Suppressor macrophage treated with lipopolysaccharide for 1 hour (primary cell): ENCODE data around the gene AXIN2.

ENCODE experiments used
- DNase-seq, 3 donors: peaks; one replicate each; pipeline ENCODE4 v3.0.0-alpha.2; 2020 to 2022

AXIN2 gene, protein sequence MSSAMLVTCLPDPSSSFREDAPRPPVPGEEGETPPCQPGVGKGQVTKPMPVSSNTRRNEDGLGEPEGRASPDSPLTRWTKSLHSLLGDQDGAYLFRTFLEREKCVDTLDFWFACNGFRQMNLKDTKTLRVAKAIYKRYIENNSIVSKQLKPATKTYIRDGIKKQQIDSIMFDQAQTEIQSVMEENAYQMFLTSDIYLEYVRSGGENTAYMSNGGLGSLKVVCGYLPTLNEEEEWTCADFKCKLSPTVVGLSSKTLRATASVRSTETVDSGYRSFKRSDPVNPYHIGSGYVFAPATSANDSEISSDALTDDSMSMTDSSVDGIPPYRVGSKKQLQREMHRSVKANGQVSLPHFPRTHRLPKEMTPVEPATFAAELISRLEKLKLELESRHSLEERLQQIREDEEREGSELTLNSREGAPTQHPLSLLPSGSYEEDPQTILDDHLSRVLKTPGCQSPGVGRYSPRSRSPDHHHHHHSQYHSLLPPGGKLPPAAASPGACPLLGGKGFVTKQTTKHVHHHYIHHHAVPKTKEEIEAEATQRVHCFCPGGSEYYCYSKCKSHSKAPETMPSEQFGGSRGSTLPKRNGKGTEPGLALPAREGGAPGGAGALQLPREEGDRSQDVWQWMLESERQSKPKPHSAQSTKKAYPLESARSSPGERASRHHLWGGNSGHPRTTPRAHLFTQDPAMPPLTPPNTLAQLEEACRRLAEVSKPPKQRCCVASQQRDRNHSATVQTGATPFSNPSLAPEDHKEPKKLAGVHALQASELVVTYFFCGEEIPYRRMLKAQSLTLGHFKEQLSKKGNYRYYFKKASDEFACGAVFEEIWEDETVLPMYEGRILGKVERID

DNA sequence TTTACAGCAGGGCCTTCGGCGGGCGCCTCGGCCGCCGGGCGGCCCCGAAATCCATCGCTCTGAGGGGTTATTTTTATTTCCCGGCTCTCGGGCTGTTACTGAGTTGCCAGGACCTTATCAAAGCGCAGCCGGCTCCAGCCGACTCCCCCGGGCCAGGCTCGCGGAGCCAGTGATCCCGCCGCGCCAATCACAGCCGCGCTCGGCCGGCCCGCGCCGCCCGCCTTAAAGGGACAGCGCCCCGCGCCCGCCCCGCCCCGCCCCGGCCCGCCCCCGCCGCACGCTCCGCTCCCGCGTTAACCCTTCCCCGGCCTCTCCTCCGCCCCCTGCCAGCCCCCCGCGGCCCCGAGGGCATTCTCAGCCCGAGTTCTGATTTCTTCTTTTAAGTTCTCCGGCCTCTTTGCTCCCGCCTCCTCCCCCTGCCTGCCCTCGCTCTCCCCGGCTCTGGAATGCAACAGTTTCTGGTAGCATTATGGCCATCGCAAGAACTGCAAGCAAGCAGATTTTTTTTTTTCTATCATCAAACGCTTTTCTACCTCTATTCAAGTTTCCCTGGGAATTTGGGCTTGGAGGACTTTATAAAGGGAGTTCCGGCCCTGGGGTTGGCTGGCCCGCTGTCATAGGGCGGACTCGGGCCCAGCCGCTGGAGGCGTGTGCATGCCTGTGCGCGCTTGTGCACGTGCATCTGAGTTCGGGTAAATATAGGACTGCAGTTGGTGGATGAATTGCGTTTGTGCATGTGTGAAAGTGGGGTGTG lies at the start of gene AXIN2:
TSS of gene AXIN2 (minus strand) at position 197 of the 754 bp plus-strand sequence. CDS start 3,028 bp downstream, outside the sequence.
- peak; percentile 77 to 91 (median 85) for DNase-seq

DNA sequence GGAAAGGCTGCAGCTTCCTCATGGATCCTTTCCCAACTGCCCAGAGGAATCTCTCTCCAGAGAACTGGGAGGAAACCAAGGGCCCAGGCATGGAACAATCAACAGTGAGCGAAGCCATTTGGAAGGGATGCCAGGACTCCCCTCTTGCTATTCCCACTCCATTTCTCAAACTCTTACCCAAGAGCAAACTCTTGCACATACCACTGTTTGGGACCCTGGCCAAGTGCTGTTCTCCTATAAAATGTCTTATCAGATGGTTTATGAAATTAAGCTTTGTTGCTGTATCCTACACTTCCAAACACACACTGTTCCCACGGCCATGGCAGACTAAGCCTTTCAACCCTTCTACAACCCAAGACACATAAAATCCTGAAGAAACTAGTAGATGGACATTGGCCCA lies 48.3 kb upstream of the AXIN2 start:
- no peak for DNase-seq

DNA sequence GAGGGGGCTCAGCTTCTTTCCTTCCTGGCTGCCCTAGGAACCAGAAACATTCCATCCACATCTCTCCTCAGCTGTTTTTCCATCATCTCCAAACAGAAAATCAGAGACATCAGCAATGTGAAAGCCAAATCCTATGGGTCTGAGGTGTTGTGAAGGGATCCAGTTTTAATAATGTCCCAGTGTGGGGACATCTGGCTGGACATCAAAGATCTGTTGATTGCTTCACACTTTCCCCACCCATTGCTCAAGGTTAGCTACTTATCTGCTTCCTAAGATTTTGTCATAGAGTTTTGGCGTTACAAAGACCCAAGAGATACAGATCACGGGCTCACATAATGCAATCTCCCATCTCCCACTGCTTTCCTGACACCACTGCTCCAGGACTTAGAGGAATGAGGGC lies 47.8 kb upstream of the AXIN2 start:
- DNase-seq, result no peak

DNA sequence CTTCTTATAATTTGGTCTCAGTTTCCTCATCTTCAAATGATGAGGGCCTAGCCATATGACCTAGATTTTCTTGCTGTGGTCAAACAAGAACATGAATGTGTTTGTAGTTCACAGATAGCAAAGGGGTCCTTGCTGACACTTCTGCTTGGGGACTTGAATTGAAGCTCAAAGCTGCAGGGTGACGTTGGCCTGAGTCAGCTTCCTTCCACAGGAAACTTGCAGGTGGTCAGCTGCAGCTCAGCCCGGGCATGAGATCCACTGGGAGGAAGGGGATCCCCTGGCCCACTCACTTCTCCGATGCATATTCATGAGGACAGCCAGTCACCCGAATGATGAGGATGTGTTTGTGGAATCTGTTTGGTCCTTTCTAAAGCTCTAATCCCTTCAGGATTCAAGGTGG lies 42.6 kb upstream of the AXIN2 start:
- no peak for DNase-seq

DNA sequence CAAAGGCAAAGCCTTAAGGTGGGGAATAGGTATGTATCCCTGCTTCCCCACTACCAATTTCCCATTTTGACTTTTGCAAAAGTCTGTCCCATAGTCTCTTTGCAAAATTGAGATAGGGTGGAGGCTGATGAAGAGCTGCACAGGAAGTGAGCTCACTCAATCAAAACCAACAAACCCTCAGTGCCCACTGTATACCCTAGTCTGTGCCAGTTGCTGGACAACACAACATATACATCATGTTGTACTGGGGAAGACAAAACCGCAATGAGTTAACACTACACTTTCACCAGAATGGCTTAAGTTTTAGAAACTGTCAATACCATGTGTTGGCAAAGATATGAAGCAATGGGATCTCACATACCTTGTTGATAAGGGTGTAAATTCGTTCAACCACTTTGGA lies 40.4 kb upstream of the AXIN2 start:
- DNase-seq, result no peak

DNA sequence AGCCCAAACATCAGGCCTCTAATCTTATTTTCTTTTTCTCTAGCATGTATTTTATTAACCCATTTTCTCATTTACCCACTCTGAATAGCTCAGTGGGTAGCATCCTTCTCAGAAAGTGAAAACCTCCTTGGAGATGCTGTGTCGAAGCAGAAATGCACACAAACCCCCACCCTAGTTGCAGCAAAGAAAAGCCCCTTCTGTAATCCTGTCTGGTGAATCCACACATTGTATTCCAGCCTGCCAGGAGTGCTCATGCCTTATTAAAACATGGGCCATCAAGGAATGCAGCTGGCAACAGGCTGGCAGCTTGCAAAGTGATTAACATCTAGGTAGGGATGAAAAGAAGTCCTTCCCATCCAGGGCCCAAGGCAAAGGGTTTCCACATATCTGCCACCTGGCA lies 39.7 kb upstream of the AXIN2 start:
- no peak for DNase-seq

DNA sequence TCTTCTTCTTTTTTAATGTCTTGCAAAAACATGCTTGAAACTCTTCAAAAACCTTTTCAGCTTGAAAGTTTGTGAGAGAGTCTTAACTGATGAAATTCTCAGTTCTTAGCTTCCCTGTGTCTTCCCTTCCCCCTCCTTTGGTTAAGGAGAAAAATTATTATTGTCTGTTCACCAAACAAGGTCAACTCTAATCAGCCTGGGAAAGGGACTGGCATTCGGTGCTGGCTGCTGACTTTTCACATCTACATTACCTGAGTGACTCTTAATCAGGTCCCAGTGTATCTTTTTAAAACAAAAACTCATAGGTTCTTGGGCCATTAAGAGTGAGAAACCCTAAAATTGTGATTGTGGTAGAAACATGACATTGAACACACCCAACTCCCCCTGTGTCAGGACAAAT lies 39.1 kb upstream of the AXIN2 start:
- no peak for DNase-seq

DNA sequence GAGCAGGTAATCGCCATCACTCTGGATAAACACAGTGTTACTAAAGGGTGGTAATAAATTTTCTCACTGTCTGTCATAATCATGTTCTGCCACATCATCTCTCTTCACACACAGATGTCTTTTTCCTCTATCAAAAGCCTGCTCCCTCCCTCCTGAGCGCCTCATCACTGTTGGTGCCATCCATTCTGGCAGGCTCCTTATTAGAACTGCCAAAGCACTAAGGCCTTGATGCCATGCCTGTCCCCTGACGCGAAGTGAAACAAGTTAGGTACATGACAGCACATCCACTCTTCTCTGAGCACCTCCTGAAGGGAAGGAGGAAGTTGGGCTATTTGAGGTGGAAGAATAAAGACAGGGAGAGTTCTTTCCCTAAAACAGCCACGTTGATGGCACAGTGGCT lies 38.2 kb upstream of the AXIN2 start:
- no peak for DNase-seq

DNA sequence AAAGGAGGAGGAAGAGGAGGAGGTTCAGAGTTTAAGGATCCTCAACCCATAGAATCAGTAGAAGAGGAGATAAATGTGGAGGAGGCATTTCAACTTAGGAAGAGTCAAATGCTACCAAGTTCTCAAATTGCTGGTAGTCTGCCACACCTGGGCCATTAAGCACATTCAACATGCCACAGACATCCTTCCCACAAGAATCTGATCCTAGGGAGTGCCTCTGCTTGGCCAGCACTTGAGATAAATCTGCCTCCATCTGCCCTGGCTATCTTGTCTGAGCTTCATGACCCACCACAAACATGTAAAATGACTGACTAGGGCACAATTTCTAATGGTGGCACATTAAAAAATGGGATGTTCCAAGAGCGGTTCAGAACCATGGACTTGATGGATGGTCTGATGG lies 37.3 kb upstream of the AXIN2 start:
- no peak for DNase-seq

DNA sequence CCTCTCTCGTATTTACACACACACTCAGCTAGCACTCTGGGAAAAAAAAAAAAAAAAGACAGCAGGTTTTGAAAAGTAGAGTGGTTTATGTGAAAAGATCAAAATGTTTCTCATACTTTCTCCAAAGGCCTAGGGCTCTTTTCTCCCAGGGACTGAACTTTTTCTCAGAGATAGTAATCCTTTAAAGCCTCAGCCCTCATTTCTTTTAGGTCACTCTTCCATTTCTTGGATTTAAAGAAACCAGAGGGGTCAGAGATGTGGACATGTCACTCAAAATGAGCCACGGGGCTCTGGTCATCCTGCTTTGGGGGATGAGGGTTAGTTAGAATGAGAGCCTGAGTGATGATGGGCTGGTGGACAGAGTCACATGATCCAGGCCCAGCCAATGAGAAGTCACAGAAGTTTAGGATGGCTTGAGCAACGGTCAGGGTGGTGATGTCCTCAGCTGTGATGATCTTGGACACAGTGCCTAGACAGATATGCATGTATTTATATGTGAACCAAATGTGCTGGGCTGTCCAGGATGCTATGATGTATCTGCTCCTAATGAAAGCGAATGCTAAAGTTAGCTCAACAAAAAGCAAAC lies 33.7 kb upstream of the AXIN2 start:
- DNase-seq, result no peak

DNA sequence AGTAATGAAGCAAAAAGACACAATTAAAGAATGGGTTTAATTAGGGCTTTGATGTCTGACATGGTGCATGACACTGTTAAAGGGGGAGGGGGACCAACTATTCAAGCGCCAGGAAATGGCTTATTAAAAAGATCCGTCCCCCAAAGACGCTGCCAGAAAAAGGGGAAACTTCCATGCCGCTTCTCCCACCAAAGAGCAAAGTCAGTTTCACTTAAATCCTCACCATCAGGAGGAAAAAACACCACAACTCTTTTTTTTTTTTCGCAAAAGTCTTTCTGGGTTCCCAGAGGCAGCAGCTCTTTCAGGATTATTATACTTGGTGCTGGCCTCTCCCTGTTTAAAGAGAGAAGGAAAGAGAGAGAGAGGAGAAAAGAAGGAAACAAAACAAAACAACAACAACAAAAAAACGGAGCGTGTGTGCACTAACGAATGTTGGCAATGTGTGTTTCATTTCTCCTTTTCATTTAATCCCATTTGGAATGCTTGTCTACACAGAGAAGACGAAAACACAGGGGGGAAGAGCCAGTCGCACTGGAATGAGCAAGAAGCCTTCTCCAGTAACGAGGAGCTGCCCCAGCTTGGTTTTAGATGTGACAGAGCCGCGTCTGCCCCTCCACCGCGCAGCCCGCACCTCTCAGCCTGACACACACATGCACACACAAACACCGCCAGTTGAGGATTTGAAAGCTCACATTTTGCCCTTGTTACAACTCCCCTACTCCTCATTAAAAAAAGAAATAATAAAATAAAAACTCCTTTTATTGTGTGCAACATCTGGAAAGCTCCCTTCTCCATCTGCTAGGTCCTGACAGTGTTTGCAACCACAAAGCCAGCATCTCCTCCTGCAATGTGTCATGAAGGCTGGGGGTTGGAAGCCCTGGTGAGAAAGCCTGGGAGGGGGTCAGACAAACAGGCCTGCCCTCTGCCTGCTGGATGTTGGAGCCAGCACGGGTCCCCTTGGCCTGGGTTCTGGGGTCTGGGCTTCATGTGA lies 32.7 kb upstream of the AXIN2 start:
- DNase-seq, result no peak

DNA sequence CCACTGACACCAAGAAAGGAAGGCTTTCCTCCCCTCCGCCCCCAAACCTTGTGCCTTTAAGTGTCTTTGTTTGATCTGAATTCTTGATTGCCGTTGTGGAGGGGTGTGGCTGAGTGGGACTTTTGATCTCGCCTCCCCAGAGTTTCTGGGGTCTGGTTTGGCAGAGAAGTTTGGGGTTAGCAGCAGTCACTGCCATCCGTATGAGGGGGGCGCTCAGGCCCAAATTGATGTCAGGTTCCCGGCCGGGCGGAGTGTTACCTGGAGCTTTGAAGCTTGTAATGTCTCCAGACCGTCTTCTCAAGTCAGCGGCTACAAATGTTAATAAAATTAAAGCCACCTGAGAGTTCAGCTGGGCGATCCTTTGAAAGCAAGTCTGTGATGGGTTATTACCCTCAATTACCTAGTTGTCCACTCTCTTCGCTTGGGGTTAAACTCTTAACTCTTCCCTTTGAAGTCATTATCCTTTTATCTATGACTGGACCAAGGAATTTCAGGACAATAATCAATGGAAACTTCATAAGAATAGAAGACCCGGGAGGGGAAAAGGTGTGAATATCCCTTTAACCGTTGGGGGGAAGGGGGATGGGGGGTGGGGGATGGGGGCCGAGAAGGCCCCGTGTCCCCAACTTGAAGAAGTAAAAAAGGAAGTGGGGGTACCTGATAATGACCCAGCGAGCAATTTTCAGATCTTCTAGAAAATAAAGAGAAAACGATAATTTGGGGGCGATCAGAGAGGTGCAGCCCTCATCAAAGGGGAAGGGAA lies 31.8 kb upstream of the AXIN2 start:
- no peak for DNase-seq

DNA sequence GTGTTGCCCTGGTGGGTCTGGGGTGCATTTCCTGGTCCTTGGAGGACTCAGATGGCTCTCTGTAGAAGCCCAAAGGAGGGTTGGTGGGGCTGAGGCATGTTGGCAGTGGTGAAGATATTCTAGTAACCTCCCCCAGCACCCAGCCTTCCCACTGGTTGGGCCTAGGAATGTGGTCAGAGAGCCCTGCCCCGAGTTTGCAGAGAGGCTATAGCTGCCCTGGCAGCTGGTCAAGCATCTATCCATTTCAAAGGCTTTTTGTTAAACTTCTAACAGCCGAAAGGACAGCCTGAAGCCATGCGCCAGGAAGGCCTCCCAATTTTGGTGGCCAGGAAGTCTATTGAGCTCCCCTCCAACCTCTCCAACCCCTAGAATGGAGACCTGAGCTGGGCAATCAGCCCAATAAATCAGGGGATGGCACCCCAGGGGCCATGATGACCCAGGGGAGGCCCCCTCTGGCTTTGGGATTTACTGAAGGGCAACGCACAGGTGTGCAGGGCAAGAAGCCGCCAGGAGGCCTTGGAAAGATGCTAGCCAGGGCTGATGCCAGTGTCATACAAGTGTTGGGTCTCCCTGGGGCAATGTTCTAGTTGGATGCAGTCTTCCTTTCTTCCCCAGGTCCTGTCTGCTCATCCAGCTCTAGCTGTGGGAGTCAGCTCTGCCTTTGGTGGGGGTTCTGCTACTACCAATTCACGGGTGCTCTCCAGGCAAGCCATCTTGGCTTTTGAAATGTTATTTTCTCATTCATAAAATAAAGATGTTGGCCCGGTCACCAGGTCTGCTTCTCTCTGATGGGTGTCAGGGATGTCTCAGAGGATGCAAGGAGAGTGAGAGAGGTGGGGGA lies 30.9 kb upstream of the AXIN2 start:
- no peak for DNase-seq

DNA sequence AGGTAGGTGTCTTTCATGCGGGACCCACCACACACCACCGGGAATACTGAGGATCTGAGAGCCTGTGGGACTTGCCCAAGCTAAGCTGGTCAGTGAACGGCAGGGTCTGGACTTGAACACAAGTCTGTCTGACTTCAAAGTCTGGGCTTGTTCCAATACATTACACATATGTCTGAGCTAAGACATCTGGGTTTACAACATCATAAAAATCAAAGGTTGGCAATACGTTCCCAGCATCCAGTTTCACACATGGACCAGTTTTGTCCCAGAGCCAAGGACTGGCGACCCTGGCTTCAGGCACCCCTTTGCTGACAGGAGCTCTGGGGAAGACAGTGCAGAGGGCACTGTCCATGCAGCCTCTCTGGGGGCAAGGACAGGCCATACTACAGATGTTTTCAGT lies 27.9 kb upstream of the AXIN2 start:
- DNase-seq, result no peak

DNA sequence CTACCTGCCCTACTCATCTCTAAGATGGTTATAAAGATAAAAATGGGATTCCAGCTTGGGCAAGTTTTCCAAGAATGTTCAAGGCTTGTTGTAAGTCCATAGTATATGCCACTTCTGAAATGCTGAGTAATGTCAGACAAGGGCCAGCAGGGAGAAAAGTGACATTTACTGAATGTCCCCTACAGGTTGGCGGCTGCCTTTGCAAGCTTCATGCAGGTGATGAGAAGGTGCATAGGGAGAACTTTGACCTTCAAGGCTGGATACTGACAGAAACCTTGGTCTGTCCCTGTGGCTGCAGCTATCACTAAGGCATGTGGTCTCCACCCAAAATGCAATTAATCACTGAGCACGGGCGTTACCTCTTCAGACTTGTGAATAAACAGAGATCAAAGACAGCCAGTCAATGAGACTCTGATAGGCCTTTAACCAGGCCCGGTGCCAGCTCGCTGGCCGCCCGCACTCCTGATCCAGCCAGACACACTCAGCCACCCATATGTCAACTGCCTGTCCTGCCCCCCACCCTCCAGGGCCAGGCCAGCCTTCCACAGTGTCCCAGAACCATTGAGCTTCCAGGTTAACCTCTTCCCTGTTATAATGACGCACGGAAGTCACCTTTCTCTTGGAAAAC lies 26.8 kb upstream of the AXIN2 start:
- no peak for DNase-seq

DNA sequence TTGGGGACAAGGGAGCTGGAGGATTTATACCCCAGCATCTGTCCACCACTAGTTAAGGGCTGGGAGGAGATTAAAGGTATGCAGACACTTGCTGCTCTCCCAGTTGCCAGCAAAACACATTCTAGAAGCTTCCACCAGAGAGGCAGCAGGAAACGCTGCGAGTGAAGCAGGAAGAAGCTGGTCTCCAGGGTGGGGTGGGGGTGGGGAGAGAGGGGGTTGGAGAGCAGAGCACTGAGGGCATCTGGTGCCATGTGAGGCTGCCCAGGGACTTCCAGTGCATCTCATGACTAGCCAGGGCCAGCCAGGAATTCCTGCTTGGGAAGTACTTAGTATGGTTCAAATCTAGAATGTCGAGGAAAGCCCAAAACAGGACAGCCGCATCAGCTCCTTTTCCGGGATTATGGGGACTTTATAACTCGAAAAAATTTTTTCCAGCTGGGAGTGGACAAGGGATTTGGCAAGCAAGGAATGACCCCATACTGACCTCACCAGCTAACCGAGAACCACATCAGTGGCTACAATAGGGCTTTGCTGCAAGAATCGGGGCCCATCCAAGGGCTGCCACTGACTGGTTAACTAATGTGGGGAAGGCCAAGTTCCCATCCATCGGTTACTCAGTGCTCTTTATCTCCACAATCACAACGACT lies 26.2 kb upstream of the AXIN2 start:
- DNase-seq, result no peak

DNA sequence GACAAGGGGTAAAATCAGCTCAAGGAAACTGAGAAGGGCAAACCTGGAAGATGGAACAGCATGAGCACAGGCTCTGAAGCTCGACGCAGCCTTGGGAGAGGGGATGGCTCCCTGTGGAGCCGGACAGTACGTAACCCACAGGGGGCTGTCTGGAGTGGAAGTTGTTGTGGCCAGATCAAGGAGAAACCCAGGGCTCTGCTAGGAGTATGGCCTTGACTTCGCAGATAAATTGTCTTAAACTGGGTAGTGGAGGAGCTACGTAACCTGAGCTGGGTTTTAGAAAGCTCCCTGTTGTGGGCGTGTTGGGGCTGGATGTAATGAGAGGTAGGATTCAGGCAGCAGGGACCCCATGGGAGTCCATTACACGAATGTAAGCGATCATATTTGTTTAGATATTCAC lies 25.5 kb upstream of the AXIN2 start:
- DNase-seq, result no peak

DNA sequence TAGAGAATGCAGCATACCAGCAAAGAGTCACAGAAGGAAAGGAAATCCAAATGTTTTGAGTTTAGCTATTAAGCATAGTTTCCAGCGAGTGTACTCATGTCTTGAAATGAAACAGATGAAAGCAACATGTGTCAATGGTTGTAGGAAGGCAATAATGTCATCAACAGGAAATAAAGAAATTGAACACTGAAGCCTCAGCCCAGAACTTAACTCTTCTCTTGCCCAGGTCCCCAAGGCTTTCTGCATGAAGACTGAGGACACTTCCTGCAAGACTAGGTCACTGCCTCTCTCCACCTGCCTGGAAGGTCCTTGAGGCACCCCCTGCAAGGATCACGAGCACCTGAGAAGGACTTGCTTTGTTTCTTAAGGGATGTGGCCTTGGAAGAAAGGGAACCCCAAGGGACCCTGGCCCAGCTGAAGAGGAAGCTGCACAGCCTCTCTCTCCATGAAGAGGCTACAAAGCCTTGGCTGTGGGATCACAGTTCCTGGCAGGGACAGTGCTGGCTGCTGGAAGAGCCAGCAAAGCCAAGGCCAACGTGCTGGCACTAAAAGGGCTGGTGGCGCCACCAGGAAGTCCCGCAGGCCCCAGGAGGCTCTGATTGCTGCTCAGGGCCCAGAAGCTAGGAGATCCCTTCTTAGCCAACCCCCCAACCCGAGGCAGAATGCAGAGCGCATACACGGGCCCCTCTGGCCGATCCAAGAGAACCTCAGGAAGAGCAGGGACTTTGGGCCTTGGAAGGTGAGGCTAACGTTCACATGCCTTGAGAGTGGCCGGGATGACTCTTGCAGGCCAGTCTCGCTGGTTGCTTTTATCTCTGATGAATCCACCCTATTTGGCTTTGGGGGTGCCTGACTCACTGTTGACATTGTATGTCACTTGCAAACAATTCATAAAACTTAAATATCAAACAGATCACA lies 23.4 kb upstream of the AXIN2 start:
- DNase-seq, result no peak
